Gastrocnemius medialis (tissue), 4 donors: ENCODE results near the gene MORN3.

Experiments used
- POLR2A ChIP-seq, 2 donors: fragments of 450-650 bp; IDR thresholded peaks; one replicate each; pipeline ENCODE4 v1.6.1; 2017; ENCODE audit warnings: antibody characterized with exemption in 2 of 2, mild to moderate bottlenecking in 2 of 2, moderate library complexity in 2 of 2
- TF ChIP-seq, protein P1 (sequence below), 5 experiments: fragments of 450-650 bp in 3 of 5; fragments of 200-600 bp in 2 of 5; sonication (generic) in 2 of 5; IDR thresholded peaks in 4 of 5; conservative IDR thresholded peaks in 1 of 5; 1 replicate in 4 of 5; 2 replicates in 1 of 5; pipeline ENCODE4 v1.5.1; 2016 to 2019; ENCODE audit warnings: antibody characterized with exemption in 5 of 5, mild to moderate bottlenecking in 3 of 5, moderate library complexity in 3 of 5

DNA sequence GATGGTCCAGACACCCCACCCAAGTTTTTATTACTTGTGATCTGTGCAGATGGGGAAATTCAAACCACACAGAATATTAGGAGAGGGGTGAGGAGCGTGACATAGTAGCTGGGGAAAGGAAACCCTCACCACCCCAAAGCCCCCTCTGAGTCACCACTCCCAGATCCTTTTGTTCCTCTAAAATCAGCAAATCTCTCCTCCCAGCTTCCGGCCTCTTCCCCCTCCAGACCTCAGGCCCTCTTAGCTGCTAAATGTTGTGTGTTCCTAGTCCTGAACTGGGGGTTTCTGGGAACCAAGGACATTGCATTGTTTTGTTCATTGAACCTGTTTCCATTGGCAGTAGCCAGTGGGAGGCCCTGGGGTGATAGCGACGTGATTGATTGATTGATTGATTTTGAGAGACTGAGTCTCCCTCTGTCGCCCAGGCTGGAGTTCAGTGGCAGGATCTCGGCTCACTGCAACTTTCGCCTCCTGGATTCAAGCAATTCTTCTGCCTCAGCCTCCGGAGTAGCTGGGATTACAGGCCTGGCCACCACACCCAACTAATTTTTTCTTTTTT, 49.0 kb downstream of the MORN3 start:
- TF ChIP-seq, protein P1, sequence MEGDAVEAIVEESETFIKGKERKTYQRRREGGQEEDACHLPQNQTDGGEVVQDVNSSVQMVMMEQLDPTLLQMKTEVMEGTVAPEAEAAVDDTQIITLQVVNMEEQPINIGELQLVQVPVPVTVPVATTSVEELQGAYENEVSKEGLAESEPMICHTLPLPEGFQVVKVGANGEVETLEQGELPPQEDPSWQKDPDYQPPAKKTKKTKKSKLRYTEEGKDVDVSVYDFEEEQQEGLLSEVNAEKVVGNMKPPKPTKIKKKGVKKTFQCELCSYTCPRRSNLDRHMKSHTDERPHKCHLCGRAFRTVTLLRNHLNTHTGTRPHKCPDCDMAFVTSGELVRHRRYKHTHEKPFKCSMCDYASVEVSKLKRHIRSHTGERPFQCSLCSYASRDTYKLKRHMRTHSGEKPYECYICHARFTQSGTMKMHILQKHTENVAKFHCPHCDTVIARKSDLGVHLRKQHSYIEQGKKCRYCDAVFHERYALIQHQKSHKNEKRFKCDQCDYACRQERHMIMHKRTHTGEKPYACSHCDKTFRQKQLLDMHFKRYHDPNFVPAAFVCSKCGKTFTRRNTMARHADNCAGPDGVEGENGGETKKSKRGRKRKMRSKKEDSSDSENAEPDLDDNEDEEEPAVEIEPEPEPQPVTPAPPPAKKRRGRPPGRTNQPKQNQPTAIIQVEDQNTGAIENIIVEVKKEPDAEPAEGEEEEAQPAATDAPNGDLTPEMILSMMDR (IDR thresholded peaks at IDR 0.05 in 4 of 5, conservative IDR thresholded peaks at IDR 0.05 in 1 of 5) = no peak
- TF ChIP-seq POLR2A (IDR thresholded peaks at IDR 0.05) = no peak
